ENCODE data around the gene FAM9A. TPM values are rescaled to one million over a fixed set of nuclear protein-coding genes. Genes with fewer than 3 reads are reported as not detected.

Gene FAM9A
- 1 to 10 TPM in 1 of 2 donors, not detected in 1; 1.3 TPM for total RNA-seq

- TF ChIP-seq, protein P1, sequence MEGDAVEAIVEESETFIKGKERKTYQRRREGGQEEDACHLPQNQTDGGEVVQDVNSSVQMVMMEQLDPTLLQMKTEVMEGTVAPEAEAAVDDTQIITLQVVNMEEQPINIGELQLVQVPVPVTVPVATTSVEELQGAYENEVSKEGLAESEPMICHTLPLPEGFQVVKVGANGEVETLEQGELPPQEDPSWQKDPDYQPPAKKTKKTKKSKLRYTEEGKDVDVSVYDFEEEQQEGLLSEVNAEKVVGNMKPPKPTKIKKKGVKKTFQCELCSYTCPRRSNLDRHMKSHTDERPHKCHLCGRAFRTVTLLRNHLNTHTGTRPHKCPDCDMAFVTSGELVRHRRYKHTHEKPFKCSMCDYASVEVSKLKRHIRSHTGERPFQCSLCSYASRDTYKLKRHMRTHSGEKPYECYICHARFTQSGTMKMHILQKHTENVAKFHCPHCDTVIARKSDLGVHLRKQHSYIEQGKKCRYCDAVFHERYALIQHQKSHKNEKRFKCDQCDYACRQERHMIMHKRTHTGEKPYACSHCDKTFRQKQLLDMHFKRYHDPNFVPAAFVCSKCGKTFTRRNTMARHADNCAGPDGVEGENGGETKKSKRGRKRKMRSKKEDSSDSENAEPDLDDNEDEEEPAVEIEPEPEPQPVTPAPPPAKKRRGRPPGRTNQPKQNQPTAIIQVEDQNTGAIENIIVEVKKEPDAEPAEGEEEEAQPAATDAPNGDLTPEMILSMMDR (IDR thresholded peaks at IDR 0.05), result no peak
- TF ChIP-seq POLR2AphosphoS5 (IDR thresholded peaks at IDR 0.05) (no peak), POLR2A (IDR thresholded peaks at IDR 0.05) (no peak)
- intact Hi-C loops (cut with DNase I), result no loop called here
- Histone ChIP-seq H3K4me1 (replicated peaks) (no peaks in the 10 kb centered on the region), H3K36me3 (no peaks in the 10 kb centered on the region), H3K4me3 (no peak within 1 kb of the TSS), H3K27me3 (replicated peaks; ENCODE audit: insufficient read depth) (no peaks in the 10 kb centered on the region), H3K27ac (no peak within 1 kb of the TSS), H3K9me3 (no peaks in the 10 kb centered on the region)
- no peak for DNase-seq (ENCODE audit: low spot score)
- WGBS, result 100% methylated on average over 21 of the region's 32 CpGs
Measured at GRCh38 chrX:8801041-8801599, at the start of gene FAM9A. Gene FAM9A, minus strand, starts transcription at chrX:8801383. Its CDS starts 1,212 bp downstream, at chrX:8800171.

GRCh38 chrX:8850478-8850877, 49.3 kb upstream of the FAM9A start:
- Histone ChIP-seq H3K36me3 (no peaks in the 10 kb centered on the region), H3K9me3 (no peaks in the 10 kb centered on the region), H3K27me3 (replicated peaks; ENCODE audit: insufficient read depth) (no peaks in the 10 kb centered on the region), H3K4me1 (replicated peaks) (no peaks in the 10 kb centered on the region), H3K27ac (no peak overlapping the region), H3K4me3 (no peak overlapping the region)
- WGBS, result 88% methylated on average over 6 of the region's 6 CpGs
- TF ChIP-seq POLR2A (IDR thresholded peaks at IDR 0.05) (no peak), POLR2AphosphoS5 (IDR thresholded peaks at IDR 0.05) (no peak)
- TF ChIP-seq, protein P1 (IDR thresholded peaks at IDR 0.05), result no peak
- intact Hi-C loops (cut with DNase I), result no loop called here
- DNase-seq (ENCODE audit: low spot score), result no peak

- whole genome bisulfite sequencing, result 91% methylated on average over 2 of the region's 2 CpGs
- H3K4me3 ChIP-seq, result no peak overlapping the region
- H3K36me3 ChIP-seq, result no peaks in the 10 kb centered on the region
- no peaks in the 10 kb centered on the region for H3K9me3 ChIP-seq
- intact Hi-C loops (cut with DNase I), result no loop called here
- TF ChIP-seq POLR2A (IDR thresholded peaks at IDR 0.05) (no peak), POLR2AphosphoS5 (IDR thresholded peaks at IDR 0.05) (no peak)
- TF ChIP-seq, protein P1 (IDR thresholded peaks at IDR 0.05), result no peak
- no peaks in the 10 kb centered on the region for H3K4me1 ChIP-seq (replicated peaks)
- H3K27ac ChIP-seq, result no peak overlapping the region
- H3K27me3 ChIP-seq (replicated peaks; ENCODE audit: insufficient read depth), result no peaks in the 10 kb centered on the region
- no peak for DNase-seq (ENCODE audit: low spot score)
Measured at GRCh38 chrX:8849945-8850344, 48.8 kb upstream of the FAM9A start.

DNA sequence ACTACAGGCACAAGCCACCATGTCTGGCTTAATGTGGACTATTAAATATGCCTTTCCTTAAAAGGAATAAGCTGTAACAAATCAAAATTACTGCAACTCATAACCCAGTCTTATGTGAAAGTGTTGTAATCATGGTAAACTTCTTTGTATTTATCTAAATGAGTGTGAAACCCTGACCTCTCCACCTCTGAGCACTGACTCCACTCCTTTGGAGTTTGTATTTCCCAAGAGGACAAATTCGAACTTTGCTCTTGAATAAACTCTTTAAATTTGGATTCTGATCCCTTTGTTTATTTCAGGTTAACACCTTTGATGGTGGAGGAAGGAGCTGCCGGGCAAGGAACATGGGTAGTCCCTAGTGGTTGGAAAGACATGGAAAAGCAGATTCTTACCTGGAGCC, 48.3 kb upstream of the FAM9A start:
- no peak for TF ChIP-seq POLR2AphosphoS5 (IDR thresholded peaks at IDR 0.05)
- Histone ChIP-seq H3K9me3 (no peaks in the 10 kb centered on the region), H3K4me1 (replicated peaks) (no peaks in the 10 kb centered on the region), H3K36me3 (no peaks in the 10 kb centered on the region), H3K27me3 (replicated peaks; ENCODE audit: insufficient read depth) (no peaks in the 10 kb centered on the region), H3K27ac (no peak overlapping the region), H3K4me3 (no peak overlapping the region)
- no peak for DNase-seq (ENCODE audit: low spot score)
- 88% methylated on average over 2 of the region's 2 CpGs for WGBS
- intact Hi-C loops (cut with DNase I), result no loop called here

- no peaks in the 10 kb centered on the region for H3K36me3 ChIP-seq
- intact Hi-C loops (cut with DNase I), result no loop called here
Measured at GRCh38 chrX:8848911-8849310, 47.7 kb upstream of the FAM9A start.

More at GRCh38 chrX:8848911-8849310, 47.7 kb upstream of the FAM9A start:
- no peak for DNase-seq (ENCODE audit: low spot score)
- TF ChIP-seq, protein P1 (IDR thresholded peaks at IDR 0.05), result no peak
- TF ChIP-seq POLR2AphosphoS5 (IDR thresholded peaks at IDR 0.05) (no peak), POLR2A (IDR thresholded peaks at IDR 0.05) (no peak)
- H3K27me3 ChIP-seq (replicated peaks; ENCODE audit: insufficient read depth), result no peaks in the 10 kb centered on the region
- no peaks in the 10 kb centered on the region for H3K4me1 ChIP-seq (replicated peaks)
- no peaks in the 10 kb centered on the region for H3K9me3 ChIP-seq
- H3K4me3 ChIP-seq, result no peak overlapping the region
- no peak overlapping the region for H3K27ac ChIP-seq
- WGBS, result 54% methylated on average over 3 of the region's 3 CpGs

Measured in prostate gland (tissue), 2 donors.